ENCODE data around the gene SLC2A1. TPM values are rescaled to one million over a fixed set of nuclear protein-coding genes. Genes with fewer than 3 reads are reported as not detected.

SLC2A1 gene
- total RNA-seq, 2 experiments from 2014 or later = 66.6 to 93.4 TPM

DNA sequence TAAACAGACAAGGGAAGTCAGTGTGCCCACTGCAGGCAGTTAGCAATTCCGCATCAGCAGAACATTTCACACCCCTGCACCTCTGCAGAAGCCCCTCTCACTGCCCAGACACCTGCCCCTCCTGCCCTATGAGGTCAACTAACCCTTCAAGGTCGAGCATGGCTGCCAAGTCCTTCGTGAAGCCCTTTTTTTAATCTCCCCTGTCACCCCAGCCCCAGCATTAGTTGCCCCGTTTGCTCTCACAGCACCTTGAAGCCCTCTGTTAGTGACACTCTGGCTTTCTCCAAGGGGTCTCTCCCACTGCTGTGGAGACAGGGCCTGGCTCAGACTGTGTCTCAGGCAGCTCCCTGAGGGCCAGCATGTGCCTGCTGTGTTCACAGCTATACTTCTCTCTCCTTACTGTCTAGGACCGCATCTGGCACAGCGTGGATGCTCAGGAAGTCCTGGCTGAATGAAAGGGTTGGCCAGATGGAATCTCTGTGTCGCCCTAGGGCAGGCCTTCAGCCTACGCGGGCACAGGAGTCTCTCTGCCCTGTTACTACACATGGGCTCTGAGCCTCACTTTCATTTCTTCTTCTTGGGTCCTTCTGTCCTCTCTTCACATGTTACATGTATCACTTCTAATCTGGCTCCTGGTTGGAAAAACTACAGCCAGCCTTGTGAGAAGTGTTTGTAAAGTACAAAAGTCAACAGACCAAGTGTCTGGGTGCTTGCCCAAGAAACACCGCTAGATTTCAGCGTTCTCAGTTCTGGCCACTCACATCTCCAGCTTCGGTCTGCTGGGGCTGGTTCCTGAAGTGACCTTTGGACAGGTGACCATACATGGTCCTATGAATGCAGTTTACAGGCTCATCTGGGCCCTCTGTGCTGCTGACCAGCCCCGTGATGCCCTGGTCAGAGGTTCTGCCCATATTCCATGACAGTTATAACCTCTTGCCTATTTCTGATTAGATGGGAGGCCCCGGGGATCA, 19.7 kb downstream of the SLC2A1 start:
- no TSS peak for BruUV-seq (replicated peaks)
- TF ChIP-seq, protein P1, sequence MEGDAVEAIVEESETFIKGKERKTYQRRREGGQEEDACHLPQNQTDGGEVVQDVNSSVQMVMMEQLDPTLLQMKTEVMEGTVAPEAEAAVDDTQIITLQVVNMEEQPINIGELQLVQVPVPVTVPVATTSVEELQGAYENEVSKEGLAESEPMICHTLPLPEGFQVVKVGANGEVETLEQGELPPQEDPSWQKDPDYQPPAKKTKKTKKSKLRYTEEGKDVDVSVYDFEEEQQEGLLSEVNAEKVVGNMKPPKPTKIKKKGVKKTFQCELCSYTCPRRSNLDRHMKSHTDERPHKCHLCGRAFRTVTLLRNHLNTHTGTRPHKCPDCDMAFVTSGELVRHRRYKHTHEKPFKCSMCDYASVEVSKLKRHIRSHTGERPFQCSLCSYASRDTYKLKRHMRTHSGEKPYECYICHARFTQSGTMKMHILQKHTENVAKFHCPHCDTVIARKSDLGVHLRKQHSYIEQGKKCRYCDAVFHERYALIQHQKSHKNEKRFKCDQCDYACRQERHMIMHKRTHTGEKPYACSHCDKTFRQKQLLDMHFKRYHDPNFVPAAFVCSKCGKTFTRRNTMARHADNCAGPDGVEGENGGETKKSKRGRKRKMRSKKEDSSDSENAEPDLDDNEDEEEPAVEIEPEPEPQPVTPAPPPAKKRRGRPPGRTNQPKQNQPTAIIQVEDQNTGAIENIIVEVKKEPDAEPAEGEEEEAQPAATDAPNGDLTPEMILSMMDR (conservative IDR thresholded peaks at IDR 0.05; ENCODE audit: low read length) = no peak
- DNase-seq (ENCODE audit: low spot score) = no peak
- peaks cover 95% of the 10 kb centered on the region for H3K36me3 ChIP-seq (ENCODE audit: insufficient read depth, low read length)
- H3K4me3 ChIP-seq (ENCODE audit: low read depth, low read length, poor library complexity, severe bottlenecking) = no peak overlapping the region
- H3K79me2 ChIP-seq (ENCODE audit: insufficient read depth, low read depth, low read length) = peaks cover 61% of the 10 kb centered on the region; the same call in 1 of the 2 replicates
- ChIA-PET CTCF (ENCODE audit: unreplicated experiment) (interaction anchor here (1.7 kb wide), 1 partner anchor 14 kb away, joined by 4 read pairs; no protein-coding TSS in a partner anchor), POLR2A (no interaction called here)
- peaks cover 12% of the 10 kb centered on the region; the same call in 1 of the 2 replicates for H4K20me1 ChIP-seq (ENCODE audit: insufficient read depth, low read length)
- 0 out of 2 replicates have a peak overlapping the region, but pooled peaks have one; percentile 5 for H3K4me2 ChIP-seq (ENCODE audit: low read length)
- H3K4me1 ChIP-seq (ENCODE audit: insufficient read depth, low read length, poor library complexity, severe bottlenecking) = peaks cover 84% of the 10 kb centered on the region
- H3K9me2 ChIP-seq (ENCODE audit: insufficient read depth, low read length) = no peaks in the 10 kb centered on the region
- intact Hi-C loops (cut with micrococcal nuclease; ENCODE audit: unreplicated experiment) = no loop called here
- peak overlapping the region; percentile 91 for H3K27ac ChIP-seq (ENCODE audit: low read depth, low read length, poor library complexity, severe bottlenecking)
- no peaks in the 10 kb centered on the region for H3K9me3 ChIP-seq (ENCODE audit: low read length)
- H2AFZ ChIP-seq (ENCODE audit: low read length) = no peak overlapping the region

DNA sequence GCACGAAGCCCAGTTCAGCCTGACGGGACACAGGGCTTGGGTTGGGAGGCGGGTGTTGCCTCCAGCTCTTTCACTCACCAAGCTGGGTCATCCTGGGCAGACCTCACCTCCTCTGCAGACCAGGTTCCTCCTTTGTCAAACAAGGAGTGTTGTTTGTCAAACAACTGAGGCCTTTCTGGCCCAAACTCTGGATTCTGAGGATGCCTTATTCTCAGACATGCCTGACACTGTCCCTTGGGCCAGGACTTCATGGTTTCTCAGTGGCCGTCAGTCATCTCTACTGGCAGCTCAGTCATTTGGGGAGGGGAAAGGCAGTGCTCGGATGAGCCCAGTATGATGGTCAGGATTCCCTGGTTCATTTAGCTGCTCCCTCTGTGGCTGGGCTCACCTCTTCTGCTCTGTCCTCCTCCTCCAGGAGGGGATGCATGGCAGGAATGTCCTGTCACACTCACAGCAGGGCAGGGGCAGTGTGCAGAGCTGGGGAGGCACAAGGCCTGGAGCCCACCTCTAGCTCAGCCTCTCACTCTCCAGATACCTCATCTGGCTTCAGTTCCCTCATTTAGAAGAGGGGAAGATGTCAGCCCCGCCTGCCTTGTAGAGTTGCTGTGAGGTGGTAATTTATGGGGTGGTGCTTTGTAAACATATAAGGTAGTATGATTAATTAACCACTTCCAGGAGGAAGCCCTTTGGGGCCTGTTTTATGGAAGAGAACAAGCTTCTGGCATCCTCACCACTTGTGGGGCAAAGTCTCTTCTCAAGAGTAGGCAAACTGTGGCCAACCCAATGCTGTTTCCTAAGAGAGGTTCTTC, 20.6 kb downstream of the SLC2A1 start:
- peaks cover 10% of the 10 kb centered on the region; the same call in 1 of the 2 replicates for H4K20me1 ChIP-seq (ENCODE audit: insufficient read depth, low read length)
- CTCF ChIA-PET (ENCODE audit: unreplicated experiment) = interaction anchor here (0.8 to 1.7 kb wide), 2 partner anchors 15 to 135 kb away, joined by 3 to 4 read pairs; no protein-coding TSS in a partner anchor
- no peak overlapping the region for H3K4me3 ChIP-seq (ENCODE audit: low read depth, low read length, poor library complexity, severe bottlenecking)
- no peak overlapping the region for H2AFZ ChIP-seq (ENCODE audit: low read length)
- peaks cover 84% of the 10 kb centered on the region for H3K4me1 ChIP-seq (ENCODE audit: insufficient read depth, low read length, poor library complexity, severe bottlenecking)
- no TSS peak for BruUV-seq (replicated peaks)
- no peaks in the 10 kb centered on the region for H3K9me3 ChIP-seq (ENCODE audit: low read length)
- TF ChIP-seq EZH2phosphoT487 (IDR thresholded peaks at IDR 0.05; ENCODE audit: borderline replicate concordance, low read depth, low read length) = no peak
- TF ChIP-seq, protein P1 (conservative IDR thresholded peaks at IDR 0.05; ENCODE audit: low read length) = no peak
- no peaks in the 10 kb centered on the region for H3K9me2 ChIP-seq (ENCODE audit: insufficient read depth, low read length)
- H3K36me3 ChIP-seq (ENCODE audit: insufficient read depth, low read length) = peaks cover 95% of the 10 kb centered on the region
- POLR2A ChIA-PET = no interaction called here
- DNase-seq (ENCODE audit: low spot score) = no peak
- H3K27ac ChIP-seq (ENCODE audit: low read depth, low read length, poor library complexity, severe bottlenecking) = peak overlapping the region; percentile 91
- 0 out of 2 replicates have a peak overlapping the region, but pooled peaks have one; percentile 5 for H3K4me2 ChIP-seq (ENCODE audit: low read length)
- H3K79me2 ChIP-seq (ENCODE audit: insufficient read depth, low read depth, low read length) = peaks cover 61% of the 10 kb centered on the region; the same call in 1 of the 2 replicates
- intact Hi-C loops (cut with micrococcal nuclease; ENCODE audit: unreplicated experiment) = no loop called here

All from OCI-LY7 (cell line).